C4-2B (cell line): ENCODE data around the gene UFSP2.

Experiments
- ZFX ChIP-seq: fragments of 450-650 bp; IDR thresholded peaks from 2 replicates; pipeline ENCODE4 v1.6.1; 2017
- TF ChIP-seq, protein P1 (sequence below): fragments of 450-650 bp; conservative IDR thresholded peaks from 2 replicates; pipeline ENCODE4 v1.5.1; 2017; ENCODE audit warnings: mild to moderate bottlenecking

DNA sequence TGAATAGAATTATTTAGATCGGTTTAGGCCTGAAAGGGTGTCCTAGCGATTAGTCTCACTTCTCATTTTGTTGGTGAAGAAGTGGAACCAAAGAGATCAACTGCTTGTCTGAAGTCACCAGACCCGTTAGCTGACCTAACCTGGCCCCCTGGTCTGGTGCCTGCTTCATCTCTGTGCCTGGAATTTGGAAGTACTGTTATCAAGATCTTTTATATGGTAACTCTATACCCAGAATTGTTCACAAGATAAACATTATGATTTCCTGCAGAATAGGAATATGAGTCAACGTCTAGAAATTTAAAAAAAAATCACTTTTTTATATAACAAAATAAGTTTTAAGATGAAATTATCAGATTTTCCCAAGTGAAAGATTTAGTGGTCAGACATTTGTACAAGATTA is 67.2 kb downstream of the UFSP2 start:
- TF ChIP-seq, protein P1, sequence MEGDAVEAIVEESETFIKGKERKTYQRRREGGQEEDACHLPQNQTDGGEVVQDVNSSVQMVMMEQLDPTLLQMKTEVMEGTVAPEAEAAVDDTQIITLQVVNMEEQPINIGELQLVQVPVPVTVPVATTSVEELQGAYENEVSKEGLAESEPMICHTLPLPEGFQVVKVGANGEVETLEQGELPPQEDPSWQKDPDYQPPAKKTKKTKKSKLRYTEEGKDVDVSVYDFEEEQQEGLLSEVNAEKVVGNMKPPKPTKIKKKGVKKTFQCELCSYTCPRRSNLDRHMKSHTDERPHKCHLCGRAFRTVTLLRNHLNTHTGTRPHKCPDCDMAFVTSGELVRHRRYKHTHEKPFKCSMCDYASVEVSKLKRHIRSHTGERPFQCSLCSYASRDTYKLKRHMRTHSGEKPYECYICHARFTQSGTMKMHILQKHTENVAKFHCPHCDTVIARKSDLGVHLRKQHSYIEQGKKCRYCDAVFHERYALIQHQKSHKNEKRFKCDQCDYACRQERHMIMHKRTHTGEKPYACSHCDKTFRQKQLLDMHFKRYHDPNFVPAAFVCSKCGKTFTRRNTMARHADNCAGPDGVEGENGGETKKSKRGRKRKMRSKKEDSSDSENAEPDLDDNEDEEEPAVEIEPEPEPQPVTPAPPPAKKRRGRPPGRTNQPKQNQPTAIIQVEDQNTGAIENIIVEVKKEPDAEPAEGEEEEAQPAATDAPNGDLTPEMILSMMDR: no peak
- TF ChIP-seq ZFX: no peak
